Muscle of back (tissue), 13 donors: Measurements from ENCODE around the gene SMC5. TPM values are rescaled to one million over a fixed set of nuclear protein-coding genes. Genes with fewer than 3 reads are reported as not detected.
"Not testable (repeated sequence)": the region's sequence is repeated elsewhere in the genome, so short reads cannot be mapped to it uniquely, and the experiment has no call there.

Source experiments
- DNase-seq, 3 donors: peaks; one replicate each; pipeline versions ENCODE4 v3.0.0 to v3.0.0-alpha.2; 2013
- long read RNA-seq, 9 donors: transcript quantifications; one replicate each; lab custom pipeline, GENCODE V29; 2026
- polyA plus RNA-seq, 10 donors: library from polyadenylated mRNA; unstranded; fragments of 120-200 nt; gene quantifications; one replicate each; pipeline ENCODE4 v1.2.1, GENCODE V29; 2013; ENCODE audit not compliant: insufficient read length in 10 of 10

Gene SMC5
- 10 to 100 TPM; 23.9 to 47.2 (median 33.7) TPM for polyA plus RNA-seq
- long read RNA-seq, donor 1, result 0 reads
- long read RNA-seq, donor 2, result 0 reads
- long read RNA-seq, donor 3, result 0 reads
- long read RNA-seq, donor 4, result 0 reads
- long read RNA-seq, donor 5, partial matches to known transcripts, result 0 of 1 reads
- long read RNA-seq, donor 5, other reads (novel, unspliced or antisense), result 0 of 1 reads
- long read RNA-seq, donor 6, result 0 reads
- long read RNA-seq, donor 7, full-length matches to known transcripts, result 1 of 1 reads
- long read RNA-seq, donor 7, partial matches to known transcripts, result 0 of 1 reads
- long read RNA-seq, donor 7, other reads (novel, unspliced or antisense), result 0 of 1 reads
- long read RNA-seq, donor 8, result 0 reads
- long read RNA-seq, donor 9, result 0 reads

DNA sequence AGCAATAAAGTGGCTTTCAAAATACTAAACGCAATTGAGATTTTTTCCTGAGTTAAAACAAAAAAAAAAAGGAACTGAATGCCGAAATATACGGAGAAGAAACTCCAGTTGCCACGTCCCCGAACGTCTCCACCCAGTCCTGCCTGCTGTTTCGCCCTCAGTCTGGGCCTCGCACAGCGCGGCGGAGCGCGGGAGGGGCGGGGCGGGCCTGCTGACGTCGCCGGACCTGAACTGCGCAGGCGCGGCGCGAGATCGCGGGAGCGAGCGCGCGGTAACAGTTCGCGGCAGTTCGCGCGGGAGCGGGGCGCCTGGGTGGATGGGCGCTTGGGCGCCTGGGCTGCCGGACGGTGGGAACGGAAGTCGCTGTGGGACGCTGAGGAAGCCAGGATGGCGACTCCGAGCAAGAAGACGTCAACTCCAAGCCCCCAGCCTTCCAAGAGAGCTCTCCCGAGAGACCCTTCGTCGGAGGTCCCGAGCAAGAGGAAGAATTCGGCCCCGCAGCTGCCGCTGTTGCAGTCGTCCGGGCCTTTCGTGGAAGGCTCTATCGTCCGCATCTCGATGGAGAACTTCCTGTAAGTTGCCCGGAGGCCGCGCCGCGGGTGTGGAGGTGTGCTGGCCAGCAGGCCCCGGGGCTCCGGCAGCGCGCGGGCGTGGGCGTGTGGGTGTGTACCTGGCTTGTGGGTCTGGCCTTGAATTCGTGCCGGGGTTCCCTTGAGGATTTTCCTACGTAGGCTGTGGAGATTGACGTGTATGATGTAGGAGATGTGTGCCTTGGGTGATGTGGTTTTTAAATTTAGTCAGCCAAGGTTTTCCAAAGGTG lies at the start of gene SMC5:
TSS of gene SMC5 (plus strand) at position 287 of the 820 bp plus-strand sequence. CDS start at position 388, 101 bp downstream.
- DNase-seq, result peak; percentile 94 to 98 (median 97)

- DNase-seq, result no peak
These were observed 41.7 kb upstream of the SMC5 start for GRCh38 chr9:70217029-70217428.

GRCh38 chr9:70218767-70219166 lies 40.0 kb upstream of the SMC5 start:
- peak in 1 of 3 donors; percentile 41 for DNase-seq

DNA sequence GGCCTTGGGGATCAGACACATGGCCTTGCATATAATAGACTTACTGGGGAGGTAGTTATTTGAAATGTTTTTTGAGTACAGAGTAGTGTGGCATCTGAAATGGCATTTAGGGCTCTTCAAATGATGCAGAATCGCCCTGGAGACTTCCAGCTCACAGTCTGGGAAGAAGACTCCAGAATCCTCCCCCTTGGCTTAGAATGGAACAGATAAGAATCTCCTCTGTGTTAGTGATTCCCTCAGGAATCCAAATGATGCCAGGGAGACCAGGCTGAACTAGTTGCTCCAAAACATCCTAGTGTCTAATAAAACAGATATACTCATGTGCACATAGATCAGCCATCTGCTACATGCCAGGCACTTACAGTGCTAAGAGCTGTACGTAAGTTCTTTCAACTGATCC lies 38.6 kb upstream of the SMC5 start:
- no peak for DNase-seq

DNA sequence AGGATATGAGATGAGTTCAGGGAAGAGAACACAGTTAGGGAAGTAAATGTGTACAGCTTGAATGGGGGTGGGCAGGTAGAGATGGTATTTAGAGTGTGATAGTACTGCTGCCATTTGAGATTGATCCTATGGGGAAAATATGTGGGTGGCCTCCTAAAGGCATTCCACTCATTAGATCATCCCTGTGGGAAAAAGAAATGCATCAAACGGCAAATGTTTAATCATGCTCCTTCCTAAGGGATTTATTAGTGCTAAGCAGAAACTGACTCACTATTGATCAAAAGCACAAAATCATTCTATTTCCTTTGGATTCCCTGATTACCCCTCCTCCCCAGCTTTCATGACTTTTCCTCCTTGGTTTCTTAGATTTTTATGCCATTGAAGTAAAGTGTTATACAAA lies 36.4 kb upstream of the SMC5 start:
- no peak for DNase-seq

- peak in 1 of 3 donors; percentile 19 for DNase-seq
These were observed 30.7 kb upstream of the SMC5 start for GRCh38 chr9:70228118-70228517.

- no peak for DNase-seq
These were observed 30.2 kb upstream of the SMC5 start for GRCh38 chr9:70228611-70229010.

DNA sequence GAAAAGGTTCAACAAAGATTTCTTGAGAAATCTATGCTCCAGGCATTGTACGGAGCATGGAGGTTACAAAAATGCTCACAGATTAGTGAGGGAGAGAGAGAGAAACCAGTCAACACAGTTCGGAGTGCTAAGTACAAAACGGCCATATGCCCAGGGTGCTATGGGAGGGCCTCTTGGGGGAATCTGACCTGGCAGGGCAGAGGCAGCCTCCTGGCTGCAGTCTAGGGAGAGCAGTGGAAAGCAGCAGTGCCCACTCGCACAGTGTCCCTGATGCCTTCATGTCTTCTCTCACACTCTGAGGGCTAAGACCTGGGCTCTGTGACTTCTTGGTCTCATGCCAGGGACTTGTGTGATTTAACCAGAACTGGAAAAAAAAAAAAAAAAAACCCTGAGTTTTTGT lies 29.8 kb upstream of the SMC5 start:
- peak in 1 of 3 donors; percentile 15 for DNase-seq

GRCh38 chr9:70229579-70229978 lies 29.2 kb upstream of the SMC5 start:
- peak in 1 of 3 donors; percentile 26 for DNase-seq

GRCh38 chr9:70232476-70232875 lies 26.3 kb upstream of the SMC5 start:
- no peak for DNase-seq

DNA sequence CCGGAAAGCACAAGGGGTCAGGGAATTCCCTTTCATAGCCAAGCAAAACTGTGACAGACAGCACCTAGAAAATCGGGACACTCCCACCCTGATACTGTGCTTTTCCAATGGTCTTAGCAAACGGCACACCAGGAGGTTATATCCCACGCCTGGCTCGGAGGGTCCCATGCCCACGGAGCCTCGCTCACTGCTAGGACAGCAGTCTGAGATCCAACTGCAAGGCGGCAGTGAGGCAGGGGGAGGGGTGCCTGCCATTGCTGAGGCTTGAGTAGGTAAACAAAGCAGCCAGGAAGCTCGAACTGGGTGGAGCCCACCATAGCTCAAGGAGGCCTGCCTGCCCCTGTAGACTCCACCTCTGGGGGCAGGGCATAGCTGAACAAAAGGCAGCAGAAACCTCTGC lies 24.6 kb upstream of the SMC5 start:
- not testable (repeated sequence) for DNase-seq

DNA sequence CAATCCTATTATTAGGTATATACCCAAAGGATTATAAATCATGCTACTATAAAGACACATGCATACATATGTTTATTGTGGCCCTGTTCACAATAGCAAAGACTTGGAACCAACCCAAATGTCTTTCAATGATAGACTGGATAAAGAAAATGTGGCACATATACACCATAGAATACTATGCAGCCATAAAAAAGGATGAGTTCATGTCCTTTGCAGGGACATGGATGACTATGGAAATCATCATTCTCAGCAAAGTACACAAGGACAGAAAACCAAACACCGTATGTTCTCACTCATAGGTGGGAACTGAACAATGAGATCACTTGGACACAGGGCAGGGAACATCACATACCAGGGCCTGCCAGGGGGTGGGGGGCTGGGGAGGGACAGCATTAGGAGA lies 12.8 kb upstream of the SMC5 start:
- not testable (repeated sequence) for DNase-seq

DNA sequence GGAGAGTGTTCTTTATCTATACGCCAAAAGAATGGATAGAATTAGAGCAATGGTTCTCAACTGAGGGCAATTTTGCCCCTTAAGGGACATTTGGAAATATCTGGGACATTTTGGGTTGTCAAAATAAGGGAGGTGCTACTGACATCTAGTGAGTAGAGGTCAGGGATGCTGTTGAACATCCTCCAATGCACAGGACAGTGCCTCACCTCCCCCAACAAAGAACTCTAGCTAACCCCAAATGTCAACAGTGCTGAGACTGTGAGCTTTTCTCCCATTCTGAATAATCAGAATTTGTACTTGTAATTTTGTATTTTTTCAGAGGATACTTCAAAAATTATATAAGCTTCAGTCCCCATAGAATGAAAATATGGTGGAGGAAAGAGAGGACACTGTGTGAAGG lies 8.6 kb upstream of the SMC5 start:
- no peak for DNase-seq

- peak; percentile 29 to 64 (median 40) for DNase-seq
These were observed 3.3 kb upstream of the SMC5 start for GRCh38 chr9:70255486-70255885.

DNA sequence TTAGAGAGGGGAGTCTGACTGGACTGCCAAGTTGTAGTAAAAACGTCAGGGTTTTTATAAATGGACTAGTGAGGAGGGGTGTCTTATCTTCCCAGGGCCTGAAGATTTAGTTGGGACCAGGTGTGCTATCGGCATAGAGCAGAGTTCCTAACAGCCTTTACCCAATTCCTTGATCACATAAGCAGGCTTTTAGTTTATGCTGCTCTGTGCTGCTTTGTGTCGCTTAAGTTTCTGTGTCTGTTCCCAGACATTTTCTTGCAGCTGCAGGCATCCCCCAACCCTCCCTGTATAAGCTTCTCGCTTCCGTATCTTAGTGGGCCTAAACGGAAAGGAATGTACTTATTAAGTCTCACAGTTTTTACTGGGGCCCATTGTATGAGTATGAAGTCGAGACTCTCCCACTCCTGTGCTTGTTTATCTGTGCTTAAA lies 2.6 kb upstream of the SMC5 start:
- DNase-seq, result peak; percentile 42 to 75 (median 68)

GRCh38 chr9:70257502-70257901 lies 1.3 kb upstream of the SMC5 start:
- DNase-seq, result peak in 2 of 3 donors; percentile 10 to 41

DNA sequence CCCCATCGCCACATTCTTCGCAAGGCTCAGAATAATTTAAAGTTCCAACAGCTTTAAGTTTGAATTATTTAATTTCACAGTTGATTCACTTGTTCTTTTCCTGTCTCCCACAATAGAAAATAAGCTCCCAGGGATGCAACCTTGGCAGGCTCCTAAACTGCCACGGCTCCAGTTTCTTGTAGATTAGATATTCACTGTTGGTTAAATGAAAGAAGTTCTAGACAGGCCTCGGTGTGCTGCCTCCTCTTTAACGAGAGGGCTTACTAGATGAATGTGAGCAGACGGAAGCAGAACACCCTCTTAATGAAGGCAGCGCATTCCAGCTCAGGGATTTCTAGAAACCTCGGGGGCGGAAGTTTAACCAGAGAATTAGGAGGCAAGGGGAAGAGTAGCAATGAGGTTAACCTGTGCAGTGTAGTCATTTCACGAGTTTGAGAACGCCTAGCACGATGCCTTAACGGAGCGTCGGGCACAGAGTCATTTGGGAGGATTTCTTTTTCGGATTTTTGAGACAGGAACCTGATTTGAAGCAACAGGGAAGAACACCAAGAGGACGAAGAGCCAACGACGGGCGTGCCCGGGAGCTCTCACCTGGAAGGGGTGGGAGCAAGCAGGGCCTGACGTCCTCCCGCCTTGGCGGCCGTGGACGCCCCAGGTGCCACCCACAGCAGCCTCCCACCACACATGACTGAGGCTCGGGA lies 637 bp upstream of the SMC5 start:
- DNase-seq, result peak in 1 of 3 donors; percentile 64

- no peak for DNase-seq
These were observed 679 bp downstream of the SMC5 start for GRCh38 chr9:70259512-70259802.

GRCh38 chr9:70260007-70260443 lies 1.2 kb downstream of the SMC5 start:
- DNase-seq, result no peak

DNA sequence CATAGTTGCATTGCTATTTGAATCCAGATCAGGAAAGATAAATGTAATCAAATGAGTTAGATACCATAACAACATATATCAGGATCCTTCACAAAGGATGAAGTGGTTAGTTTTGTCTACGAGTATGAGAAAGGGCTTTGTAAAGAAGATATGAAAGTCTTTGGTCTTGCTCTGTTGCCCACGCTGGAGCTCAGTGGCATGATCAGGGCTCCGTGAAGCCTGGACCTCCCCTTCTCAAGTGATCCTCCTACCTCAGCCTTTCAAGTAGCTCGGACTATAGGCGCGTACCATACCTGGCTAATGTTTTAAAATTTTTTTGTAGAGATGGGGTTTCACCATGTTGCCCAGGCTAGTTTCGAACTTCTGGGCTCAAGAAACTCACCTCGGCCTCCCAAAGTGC lies 1.8 kb downstream of the SMC5 start:
- no peak for DNase-seq

- DNase-seq, result no peak
These were observed 2.5 kb downstream of the SMC5 start for GRCh38 chr9:70261131-70261870.

GRCh38 chr9:70262366-70262765 lies 3.6 kb downstream of the SMC5 start:
- DNase-seq, result no peak
